Osteoblast (primary cell): Measurements from ENCODE around the gene MAFB. TPM values are rescaled to one million over a fixed set of nuclear protein-coding genes. Genes with fewer than 3 reads are reported as not detected.

ENCODE experiments used
- DNase-seq: peaks from one replicate; pipeline ENCODE4 v3.0.0; 2011; ENCODE audit warnings: low spot score, mixed read lengths; ENCODE audit not compliant: insufficient read length; ENCODE audit errors: missing footprints
- H2AFZ ChIP-seq: 2 replicates; pipeline ENCODE4 v1.6.0; 2011; ENCODE audit warnings: mild to moderate bottlenecking, low read length
- H3K27ac ChIP-seq: 2 replicates; pipeline ENCODE4 v1.5.1; 2011; ENCODE audit warnings: mild to moderate bottlenecking, low read depth, low read length, moderate library complexity
- H3K27me3 ChIP-seq: 2 replicates; pipeline ENCODE4 v1.6.0; 2012; ENCODE audit warnings: mild to moderate bottlenecking, control low read depth, inconsistent platforms, low read length, moderate library complexity; ENCODE audit not compliant: insufficient read depth
- H3K36me3 ChIP-seq: 2 replicates; pipeline ENCODE4 v1.5.1; 2011; ENCODE audit warnings: mild to moderate bottlenecking, low read length, control low read depth, moderate library complexity; ENCODE audit not compliant: insufficient read depth
- H3K4me1 ChIP-seq: 2 replicates; pipeline ENCODE4 v1.5.1; 2011; ENCODE audit warnings: mild to moderate bottlenecking, low read length, control low read depth, moderate library complexity; ENCODE audit not compliant: insufficient read depth
- H3K4me2 ChIP-seq: 2 replicates; pipeline ENCODE4 v1.6.0; 2011; ENCODE audit warnings: mild to moderate bottlenecking, low read length; ENCODE audit not compliant: insufficient read depth
- H3K4me3 ChIP-seq: fragments of 200-600 bp; sonication (generic); 3 replicates; pipeline ENCODE4 v1.5.1; 2012; ENCODE audit warnings: mild to moderate bottlenecking, low read length, inconsistent platforms; ENCODE audit not compliant: insufficient read depth
- H3K79me2 ChIP-seq: 2 replicates; pipeline ENCODE4 v1.6.0; 2012; ENCODE audit warnings: mild to moderate bottlenecking, low read length, control low read depth, inconsistent platforms; ENCODE audit not compliant: insufficient read depth
- H3K9me3 ChIP-seq: 2 replicates; pipeline ENCODE4 v1.5.1; 2011; ENCODE audit warnings: low read depth, low read length, control low read depth
- H4K20me1 ChIP-seq: 2 replicates; pipeline ENCODE4 v1.6.0; 2012; ENCODE audit warnings: mild to moderate bottlenecking, low read length, control low read depth; ENCODE audit not compliant: insufficient read depth
- total RNA-seq: library from RNA; depleted of rRNA; stranded (reverse); fragments of >200 nt; gene quantifications from 2 replicates; pipeline ENCODE4 v1.2.3, GENCODE V29; 2012
- TF ChIP-seq, protein P1 (sequence below): IDR thresholded peaks from 2 replicates; pipeline ENCODE4 v1.5.1; 2011; ENCODE audit warnings: mild to moderate bottlenecking, low read depth, low read length, moderate library complexity; ENCODE audit errors: extremely low read depth

Gene MAFB
- total RNA-seq, 1 donor, result 12.7 TPM

- Histone ChIP-seq H3K79me2 (no peaks in the 10 kb centered on the region), H3K27me3 (no peaks in the 10 kb centered on the region), H3K4me3 (no peak overlapping the region), H4K20me1 (no peaks in the 10 kb centered on the region), H3K36me3 (no peaks in the 10 kb centered on the region), H3K4me1 (no peaks in the 10 kb centered on the region), H2AFZ (no peak overlapping the region), H3K27ac (no peak overlapping the region), H3K9me3 (no peaks in the 10 kb centered on the region), H3K4me2 (no peak overlapping the region)
- DNase-seq, result no peak
- TF ChIP-seq, protein P1, sequence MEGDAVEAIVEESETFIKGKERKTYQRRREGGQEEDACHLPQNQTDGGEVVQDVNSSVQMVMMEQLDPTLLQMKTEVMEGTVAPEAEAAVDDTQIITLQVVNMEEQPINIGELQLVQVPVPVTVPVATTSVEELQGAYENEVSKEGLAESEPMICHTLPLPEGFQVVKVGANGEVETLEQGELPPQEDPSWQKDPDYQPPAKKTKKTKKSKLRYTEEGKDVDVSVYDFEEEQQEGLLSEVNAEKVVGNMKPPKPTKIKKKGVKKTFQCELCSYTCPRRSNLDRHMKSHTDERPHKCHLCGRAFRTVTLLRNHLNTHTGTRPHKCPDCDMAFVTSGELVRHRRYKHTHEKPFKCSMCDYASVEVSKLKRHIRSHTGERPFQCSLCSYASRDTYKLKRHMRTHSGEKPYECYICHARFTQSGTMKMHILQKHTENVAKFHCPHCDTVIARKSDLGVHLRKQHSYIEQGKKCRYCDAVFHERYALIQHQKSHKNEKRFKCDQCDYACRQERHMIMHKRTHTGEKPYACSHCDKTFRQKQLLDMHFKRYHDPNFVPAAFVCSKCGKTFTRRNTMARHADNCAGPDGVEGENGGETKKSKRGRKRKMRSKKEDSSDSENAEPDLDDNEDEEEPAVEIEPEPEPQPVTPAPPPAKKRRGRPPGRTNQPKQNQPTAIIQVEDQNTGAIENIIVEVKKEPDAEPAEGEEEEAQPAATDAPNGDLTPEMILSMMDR, result no peak
Observed at GRCh38 chr20:40644863-40645262, 44.2 kb downstream of the MAFB start.

- H3K27me3 ChIP-seq, result no peaks in the 10 kb centered on the region
Observed at GRCh38 chr20:40643891-40644290, 45.1 kb downstream of the MAFB start.

GRCh38 chr20:40641809-40642208 is 47.2 kb downstream of the MAFB start:
- TF ChIP-seq, protein P1, result no peak
- no peaks in the 10 kb centered on the region for H4K20me1 ChIP-seq
- no peaks in the 10 kb centered on the region for H3K4me1 ChIP-seq
- no peak overlapping the region for H3K4me2 ChIP-seq
- H3K9me3 ChIP-seq, result no peaks in the 10 kb centered on the region
- H3K36me3 ChIP-seq, result no peaks in the 10 kb centered on the region
- H2AFZ ChIP-seq, result no peak overlapping the region
- no peak overlapping the region for H3K4me3 ChIP-seq
- DNase-seq, result no peak
- no peaks in the 10 kb centered on the region for H3K79me2 ChIP-seq
- no peaks in the 10 kb centered on the region for H3K27me3 ChIP-seq
- no peak overlapping the region for H3K27ac ChIP-seq

More at GRCh38 chr20:40643891-40644290, 45.1 kb downstream of the MAFB start:
- Histone ChIP-seq H3K4me2 (no peak overlapping the region), H2AFZ (no peak overlapping the region), H3K36me3 (no peaks in the 10 kb centered on the region), H3K79me2 (no peaks in the 10 kb centered on the region), H4K20me1 (no peaks in the 10 kb centered on the region), H3K9me3 (no peaks in the 10 kb centered on the region), H3K27ac (no peak overlapping the region), H3K4me1 (no peaks in the 10 kb centered on the region), H3K4me3 (no peak overlapping the region)
- TF ChIP-seq, protein P1, result no peak
- no peak for DNase-seq

DNA sequence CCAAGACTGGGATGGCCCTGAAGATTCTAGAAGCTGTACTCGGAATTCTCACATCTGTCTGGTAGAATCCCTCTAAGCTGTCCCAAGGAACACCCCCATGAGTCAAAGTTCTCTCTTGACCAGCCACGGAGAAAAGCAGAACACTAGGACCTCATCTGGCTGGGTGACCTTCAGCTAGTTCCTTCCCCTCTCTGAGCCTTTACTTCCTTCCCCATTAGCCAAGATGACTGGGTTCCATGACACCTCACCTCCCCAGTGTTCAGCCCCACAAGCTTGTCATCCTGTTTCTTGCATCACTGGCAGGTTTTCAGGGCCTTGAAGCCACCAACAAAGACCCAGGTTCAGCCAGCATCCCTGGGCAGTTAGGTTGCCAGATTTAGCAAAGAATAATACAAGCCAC is 47.8 kb downstream of the MAFB start:
- DNase-seq, result no peak
- no peaks in the 10 kb centered on the region for H3K9me3 ChIP-seq
- H3K4me2 ChIP-seq, result no peak overlapping the region
- TF ChIP-seq, protein P1, result no peak
- no peaks in the 10 kb centered on the region for H3K79me2 ChIP-seq
- no peaks in the 10 kb centered on the region for H3K36me3 ChIP-seq
- H4K20me1 ChIP-seq, result no peaks in the 10 kb centered on the region
- no peak overlapping the region for H3K4me3 ChIP-seq
- no peaks in the 10 kb centered on the region for H3K27me3 ChIP-seq
- no peaks in the 10 kb centered on the region for H3K4me1 ChIP-seq
- no peak overlapping the region for H3K27ac ChIP-seq
- H2AFZ ChIP-seq, result no peak overlapping the region
